Mesenchymal stem cell (in vitro differentiated cells and primary cell): Measurements from ENCODE around the gene TSPAN14.

Experiments
- DNase-seq: peaks from one replicate; pipeline ENCODE4 v3.0.0-alpha.2; 2013
- H2AFZ ChIP-seq: one replicate; pipeline ENCODE4 v1.6.1; 2013; ENCODE audit warnings: low read depth, mild to moderate bottlenecking, control low read depth, inconsistent platforms, low read length, moderate library complexity
- H2AK5ac ChIP-seq: 2 replicates; pipeline ENCODE4 v1.6.1; 2013; ENCODE audit warnings: low read length, moderate library complexity, mild to moderate bottlenecking, inconsistent platforms; ENCODE audit not compliant: severe bottlenecking
- H2BK120ac ChIP-seq: one replicate; pipeline ENCODE4 v1.6.1; 2013; ENCODE audit warnings: low read depth, mild to moderate bottlenecking, inconsistent platforms, low read length, moderate library complexity
- H2BK12ac ChIP-seq, 2 experiments: one replicate each; pipeline ENCODE4 v1.6.1; 2013; ENCODE audit warnings: inconsistent platforms in 2 of 2, low read length in 2 of 2, mild to moderate bottlenecking in 2 of 2, moderate library complexity in 2 of 2, control low read depth in 1 of 2
- H2BK15ac ChIP-seq: one replicate; pipeline ENCODE4 v1.6.1; 2013; ENCODE audit warnings: mild to moderate bottlenecking, low read depth, inconsistent platforms; ENCODE audit not compliant: poor library complexity, severe bottlenecking
- H2BK5ac ChIP-seq: 2 replicates; pipeline ENCODE4 v1.6.1; 2013; ENCODE audit warnings: low read depth, mild to moderate bottlenecking, low read length, control low read depth, inconsistent platforms; ENCODE audit not compliant: poor library complexity, severe bottlenecking
- H3K14ac ChIP-seq, 2 experiments: one replicate each; pipeline ENCODE4 v1.6.1; 2013; ENCODE audit warnings: inconsistent platforms in 2 of 2, low read length in 2 of 2, control low read depth in 1 of 2, mild to moderate bottlenecking in 1 of 2, moderate library complexity in 1 of 2
- H3K18ac ChIP-seq, 2 experiments: one replicate each; pipeline ENCODE4 v1.6.1; 2013; ENCODE audit warnings: inconsistent platforms in 2 of 2, low read length in 2 of 2, control low read depth in 1 of 2, low read depth in 1 of 2, mild to moderate bottlenecking in 1 of 2
- H3K23ac ChIP-seq, 2 experiments: one replicate each; pipeline ENCODE4 v1.6.1; 2013; ENCODE audit warnings: inconsistent platforms in 2 of 2, low read length in 2 of 2, mild to moderate bottlenecking in 2 of 2, moderate library complexity in 2 of 2, control low read depth in 1 of 2
- H3K27ac ChIP-seq: 2 replicates; pipeline ENCODE4 v1.5.1; 2013; ENCODE audit warnings: mild to moderate bottlenecking, moderate library complexity, low read length, control low read depth, inconsistent platforms; ENCODE audit not compliant: poor library complexity, severe bottlenecking
- H3K27me3 ChIP-seq, 2 experiments: 2 replicates each; pipeline versions ENCODE4 v1.6.1 to v1.7.0; 2013; ENCODE audit warnings: low read length in 2 of 2, mild to moderate bottlenecking in 2 of 2, moderate library complexity in 2 of 2, control low read depth in 1 of 2, inconsistent platforms in 1 of 2; ENCODE audit not compliant: control insufficient read depth in 1 of 2, insufficient read depth in 1 of 2
- H3K36me3 ChIP-seq, 2 experiments: 2 replicates each; pipeline versions ENCODE4 v1.6.1 to v1.7.0; 2013; ENCODE audit warnings: low read length in 2 of 2, control low read depth in 1 of 2, inconsistent platforms in 1 of 2, low read depth in 1 of 2, mild to moderate bottlenecking in 1 of 2; ENCODE audit not compliant: insufficient read depth in 2 of 2, control insufficient read depth in 1 of 2
- H3K4ac ChIP-seq, 2 experiments: one replicate each; pipeline ENCODE4 v1.6.1; 2013; ENCODE audit warnings: inconsistent platforms in 2 of 2, low read length in 2 of 2, mild to moderate bottlenecking in 2 of 2, moderate library complexity in 2 of 2, control low read depth in 1 of 2, low read depth in 1 of 2
- H3K4me1 ChIP-seq: 2 replicates; pipeline ENCODE4 v1.6.1; 2013; ENCODE audit warnings: low read depth, low read length, control low read depth; ENCODE audit not compliant: control insufficient read depth, insufficient read depth
- H3K4me2 ChIP-seq: 2 replicates; pipeline ENCODE4 v1.6.1; 2013; ENCODE audit warnings: low read length, mild to moderate bottlenecking, inconsistent platforms; ENCODE audit not compliant: poor library complexity, severe bottlenecking
- H3K4me3 ChIP-seq, 2 experiments: 2 replicates each; pipeline versions ENCODE4 v1.5.1 to v1.7.0; 2013; ENCODE audit warnings: low read length in 2 of 2, mild to moderate bottlenecking in 2 of 2, control low read depth in 1 of 2, low read depth in 1 of 2; ENCODE audit not compliant: insufficient read depth in 1 of 2
- H3K79me1 ChIP-seq: replicated peaks from 2 replicates; pipeline ENCODE4 v1.6.1; 2013; ENCODE audit warnings: mild to moderate bottlenecking, control low read depth, low read length, inconsistent platforms; ENCODE audit not compliant: poor library complexity, severe bottlenecking
- H3K9ac ChIP-seq: 2 replicates; pipeline ENCODE4 v1.7.0; 2013; ENCODE audit warnings: mild to moderate bottlenecking, low read length, moderate library complexity
- H3K9me3 ChIP-seq: 2 replicates; pipeline ENCODE4 v1.7.0; 2013; ENCODE audit warnings: mild to moderate bottlenecking, low read length; ENCODE audit not compliant: control insufficient read depth
- H4K8ac ChIP-seq: one replicate; pipeline ENCODE4 v1.6.1; 2013; ENCODE audit warnings: inconsistent platforms, mild to moderate bottlenecking, low read length, moderate library complexity
- H4K91ac ChIP-seq: one replicate; pipeline ENCODE4 v1.6.1; 2013; ENCODE audit warnings: mild to moderate bottlenecking, low read length, inconsistent platforms
- WGBS: methylation state at CpG from one replicate; pipeline ENCODE4 v1.1.7; 2013; ENCODE audit warnings: mixed read lengths; 5-methylcytosine and 5-hydroxymethylcytosine counted together

TSPAN14 gene

GRCh38 chr10:80410578-80411145 lies 43.4 kb upstream of the TSPAN14 start:
- peaks cover 0 to 6% of the 10 kb centered on the region in 2 experiments for H3K36me3 ChIP-seq
- H4K91ac ChIP-seq, result peak overlapping the region; percentile 70
- DNase-seq, result no peak
- H2BK12ac ChIP-seq, result peak overlapping the region; percentile 64 to 92
- peak overlapping the region; percentile 50 to 58 for H3K18ac ChIP-seq
- H3K9ac ChIP-seq, result no peak overlapping the region
- WGBS, result 79% methylated on average over 2 of the region's 5 CpGs
- no peak overlapping the region for H2AFZ ChIP-seq
- H3K27ac ChIP-seq, result no peak overlapping the region
- peak overlapping the region in 1 of 2 experiments; percentile 76 for H3K14ac ChIP-seq
- H2BK120ac ChIP-seq, result no peak overlapping the region
- H4K8ac ChIP-seq, result peak overlapping the region; percentile 43
- peaks cover 45% of the 10 kb centered on the region for H3K4me1 ChIP-seq
- H3K27me3 ChIP-seq, result peaks cover 0 to 7% of the 10 kb centered on the region in 2 experiments
- peak overlapping the region; percentile 3 to 75 for H3K4ac ChIP-seq
- no peak overlapping the region for H2AK5ac ChIP-seq
- no peaks in the 10 kb centered on the region for H3K9me3 ChIP-seq
- H2BK5ac ChIP-seq, result no peak overlapping the region
- peak overlapping the region in 1 of 2 experiments; percentile 68 for H3K23ac ChIP-seq
- H3K79me1 ChIP-seq, result peaks cover 30% of the 10 kb centered on the region
- H3K4me2 ChIP-seq, result no peak overlapping the region
- no peak overlapping the region for H3K4me3 ChIP-seq
- H2BK15ac ChIP-seq, result no peak overlapping the region

- no peak overlapping the region for H2BK15ac ChIP-seq
- H2AK5ac ChIP-seq, result no peak overlapping the region
- no peak overlapping the region for H2BK5ac ChIP-seq
- H3K79me1 ChIP-seq, result peaks cover 34% of the 10 kb centered on the region
- no peaks in the 10 kb centered on the region for H3K9me3 ChIP-seq
- H3K4me3 ChIP-seq, result no peak overlapping the region
- H3K23ac ChIP-seq, result no peak overlapping the region
- H2AFZ ChIP-seq, result no peak overlapping the region
- DNase-seq, result peak; percentile 85
- peak overlapping the region; percentile 3 to 75 for H3K4ac ChIP-seq
- H4K8ac ChIP-seq, result peak overlapping the region; percentile 43
- peaks cover 46% of the 10 kb centered on the region for H3K4me1 ChIP-seq
- H3K27me3 ChIP-seq, result peaks cover 0 to 7% of the 10 kb centered on the region in 2 experiments
- WGBS, result 21% methylated on average over 2 of the region's 2 CpGs
- peak overlapping the region; percentile 22 to 92 for H2BK12ac ChIP-seq
- no peak overlapping the region for H4K91ac ChIP-seq
- no peak overlapping the region for H3K9ac ChIP-seq
- H3K4me2 ChIP-seq, result no peak overlapping the region
- no peak overlapping the region for H3K27ac ChIP-seq
- no peak overlapping the region for H2BK120ac ChIP-seq
- H3K18ac ChIP-seq, result peak overlapping the region; percentile 58 to 59
- peaks cover 0 to 6% of the 10 kb centered on the region in 2 experiments for H3K36me3 ChIP-seq
- peak overlapping the region in 1 of 2 experiments; percentile 76 for H3K14ac ChIP-seq
Observed at GRCh38 chr10:80411267-80411668, 42.8 kb upstream of the TSPAN14 start.

GRCh38 chr10:80411681-80412220 lies 42.4 kb upstream of the TSPAN14 start:
- peak overlapping the region; percentile 42 to 84 for H3K18ac ChIP-seq
- no peak overlapping the region for H3K14ac ChIP-seq
- no peak overlapping the region for H2BK15ac ChIP-seq
- H3K4me3 ChIP-seq, result no peak overlapping the region
- peak overlapping the region; percentile 64 to 82 for H2BK12ac ChIP-seq
- H2BK5ac ChIP-seq, result no peak overlapping the region
- no peak for DNase-seq
- no peak overlapping the region for H2AFZ ChIP-seq
- H3K36me3 ChIP-seq, result peaks cover 0 to 6% of the 10 kb centered on the region in 2 experiments
- H4K91ac ChIP-seq, result peak overlapping the region; percentile 31
- H3K79me1 ChIP-seq, result peaks cover 34% of the 10 kb centered on the region
- H3K4ac ChIP-seq, result peak overlapping the region; percentile 54 to 58
- no peak overlapping the region for H3K9ac ChIP-seq
- peaks cover 0 to 7% of the 10 kb centered on the region in 2 experiments for H3K27me3 ChIP-seq
- H3K4me1 ChIP-seq, result peaks cover 49% of the 10 kb centered on the region
- no peaks in the 10 kb centered on the region for H3K9me3 ChIP-seq
- H3K23ac ChIP-seq, result no peak overlapping the region
- H2BK120ac ChIP-seq, result no peak overlapping the region
- no CpG with 5 or more reads among the region's 1 CpG for WGBS
- H3K4me2 ChIP-seq, result no peak overlapping the region
- peak overlapping the region; percentile 19 for H4K8ac ChIP-seq
- no peak overlapping the region for H2AK5ac ChIP-seq
- H3K27ac ChIP-seq, result no peak overlapping the region

- Histone ChIP-seq H3K9me3 (no peaks in the 10 kb centered on the region), H2BK15ac (peak overlapping the region; percentile 54), H2AFZ (no peak overlapping the region), H2BK120ac (peak overlapping the region; percentile 55), H3K4me1 (peaks cover 49% of the 10 kb centered on the region), H3K4me3 (no peak overlapping the region), H4K8ac (peak overlapping the region; percentile 7), H3K27ac (no peak overlapping the region), H2BK12ac (peak overlapping the region; percentile 87), H3K23ac (no peak overlapping the region), H3K36me3 (peaks cover 0 to 6% of the 10 kb centered on the region in 2 experiments), H3K79me1 (peaks cover 34% of the 10 kb centered on the region), H3K4me2 (no peak overlapping the region), H3K4ac (peak overlapping the region; percentile 24 to 87), H3K27me3 (peaks cover 0 to 7% of the 10 kb centered on the region in 2 experiments), H2BK5ac (no peak overlapping the region), H3K18ac (peak overlapping the region; percentile 67 to 85), H2AK5ac (no peak overlapping the region), H3K14ac (no peak overlapping the region), H3K9ac (no peak overlapping the region), H4K91ac (peak overlapping the region; percentile 80)
- 63% methylated on average over 4 of the region's 5 CpGs for WGBS
- no peak for DNase-seq
Observed at GRCh38 chr10:80412486-80412885, 41.6 kb upstream of the TSPAN14 start.
